PC-9 (cell line): ENCODE results near the gene CNIH3. TPM values are rescaled to one million over a fixed set of nuclear protein-coding genes. Genes with fewer than 3 reads are reported as not detected.

Experiments used
- BruUV-seq: library from RNA; stranded (reverse); fragments of 400-500 nt; replicated peaks from 2 replicates; lab custom pipeline; 2021; lab: Mats Ljungman, UMichigan
- CTCF ChIA-PET: fragments of 300-600 bp; sonication (Branson Sonifier 250); formaldehyde crosslinking; loops from one replicate; lab custom pipeline; 2022; ENCODE audit warnings: antibody characterized with exemption; lab: Charles Lee
- POLR2A ChIA-PET: fragments of 300-600 bp; sonication (Branson Sonifier 250); formaldehyde crosslinking; loops from one replicate; lab custom pipeline; 2022; ENCODE audit warnings: antibody characterized with exemption; ENCODE audit not compliant: unreplicated experiment; lab: Charles Lee
- DNase-seq, 2 experiments: peaks; one replicate each; pipeline versions ENCODE4 v3.0.0 to v3.0.0-alpha.2; 2015 to 2022; ENCODE audit warnings: mixed read lengths in 1 of 2
- H2AFZ ChIP-seq: fragments of 200-600 bp; sonication (generic); 2 replicates; pipeline ENCODE4 v1.8.1; 2017; ENCODE audit warnings: antibody characterized with exemption
- H3F3A ChIP-seq: fragments of 200-600 bp; sonication (generic); 2 replicates; pipeline ENCODE4 v1.8.1; 2017; ENCODE audit warnings: antibody characterized with exemption, mild to moderate bottlenecking, low read depth; ENCODE audit not compliant: insufficient read depth
- H3K27ac ChIP-seq: fragments of 200-600 bp; sonication (generic); 2 replicates; pipeline ENCODE4 v1.6.1; 2016; ENCODE audit warnings: mixed run types
- H3K27me3 ChIP-seq: fragments of 200-600 bp; sonication (generic); 2 replicates; pipeline ENCODE4 v1.6.1; 2016; ENCODE audit warnings: low read depth, mixed run types; ENCODE audit not compliant: insufficient read depth
- H3K36me3 ChIP-seq: fragments of 200-600 bp; sonication (generic); 2 replicates; pipeline ENCODE4 v1.6.1; 2016; ENCODE audit warnings: low read depth, mixed run types
- H3K4me1 ChIP-seq: fragments of 200-600 bp; sonication (generic); replicated peaks from 2 replicates; pipeline ENCODE4 v1.6.1; 2016; ENCODE audit warnings: mixed run types; ENCODE audit not compliant: insufficient read depth
- H3K4me2 ChIP-seq: fragments of 200-600 bp; sonication (generic); 2 replicates; pipeline ENCODE4 v1.6.1; 2017; ENCODE audit warnings: mixed run types
- H3K4me3 ChIP-seq: fragments of 200-600 bp; sonication (generic); 2 replicates; pipeline ENCODE4 v1.6.1; 2016; ENCODE audit warnings: mixed run types
- H3K79me2 ChIP-seq: fragments of 200-600 bp; sonication (generic); 2 replicates; pipeline ENCODE4 v1.6.1; 2017; ENCODE audit warnings: low read depth, mixed run types
- H3K9me2 ChIP-seq: fragments of 200-600 bp; sonication (generic); 2 replicates; pipeline ENCODE4 v1.8.1; 2017; ENCODE audit warnings: mild to moderate bottlenecking; ENCODE audit not compliant: insufficient read depth
- H3K9me3 ChIP-seq: fragments of 200-600 bp; sonication (generic); 2 replicates; pipeline ENCODE4 v1.8.1; 2016; ENCODE audit warnings: low read depth; ENCODE audit not compliant: insufficient read depth
- H4K20me1 ChIP-seq: fragments of 200-600 bp; sonication (generic); 2 replicates; pipeline ENCODE4 v1.8.1; 2017; ENCODE audit not compliant: insufficient read depth
- EZH2 ChIP-seq: fragments of 200-600 bp; sonication (generic); IDR thresholded peaks from 2 replicates; pipeline ENCODE4 v1.8.0; 2017; ENCODE audit warnings: antibody characterized with exemption, low read depth
- intact Hi-C: fragments of 100-400 bp; cut with micrococcal nuclease; formaldehyde crosslinking; loops from one replicate; pipeline ENCODE4 v1.10.0; 2022; ENCODE audit not compliant: unreplicated experiment
- total RNA-seq: library from RNA; stranded (reverse); gene quantifications from 2 replicates; pipeline ENCODE4 v1.2.3, GENCODE V29; 2021
- TF ChIP-seq, protein P1 (sequence below): fragments of 200-600 bp; sonication (generic); conservative IDR thresholded peaks from 2 replicates; pipeline ENCODE4 v1.6.1; 2017; ENCODE audit warnings: mixed run types, antibody characterized with exemption, mild to moderate bottlenecking, moderate library complexity

CNIH3 gene
- total RNA-seq, 1 experiment from 2014 or later: 8.4 TPM

DNA sequence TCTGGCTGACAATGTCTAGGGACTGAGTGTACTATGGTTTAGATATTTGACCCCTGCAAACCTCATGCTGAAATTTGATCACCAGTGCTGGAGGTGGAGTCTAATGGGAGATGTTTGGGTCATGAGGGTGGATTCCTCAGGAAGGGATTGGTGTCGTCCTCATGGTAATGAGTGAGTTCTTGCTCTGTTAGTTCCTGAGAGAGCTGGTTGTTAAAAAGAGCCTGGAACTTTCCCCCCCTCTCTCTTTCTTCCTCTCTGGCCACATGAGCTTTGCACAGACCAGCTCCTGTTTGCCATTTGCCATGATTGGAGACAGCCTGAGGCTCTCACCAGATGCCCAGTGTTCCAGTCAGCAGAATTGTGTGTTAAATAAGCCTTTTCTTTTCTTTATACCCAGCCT is 36.6 kb upstream of the CNIH3 start:
- intact Hi-C loops: no loop called here
- no TSS peak for BruUV-seq
- Histone ChIP-seq H3K4me1 (peaks cover 11% of the 10 kb centered on the region; the same call in 1 of the 2 replicates), H3K4me2 (no peak overlapping the region), H3K27me3 (no peaks in the 10 kb centered on the region), H3K4me3 (no peak overlapping the region), H3K9me3 (peaks cover 11% of the 10 kb centered on the region; the same call in 1 of the 2 replicates), H3K9me2 (no peaks in the 10 kb centered on the region), H3K36me3 (peaks cover 20% of the 10 kb centered on the region; the same call in 1 of the 2 replicates), H3K27ac (no peak overlapping the region), H4K20me1 (no peaks in the 10 kb centered on the region), H3K79me2 (no peaks in the 10 kb centered on the region), H3F3A (no peaks in the 10 kb centered on the region), H2AFZ (no peak overlapping the region)
- no peak for TF ChIP-seq EZH2
- TF ChIP-seq, protein P1, sequence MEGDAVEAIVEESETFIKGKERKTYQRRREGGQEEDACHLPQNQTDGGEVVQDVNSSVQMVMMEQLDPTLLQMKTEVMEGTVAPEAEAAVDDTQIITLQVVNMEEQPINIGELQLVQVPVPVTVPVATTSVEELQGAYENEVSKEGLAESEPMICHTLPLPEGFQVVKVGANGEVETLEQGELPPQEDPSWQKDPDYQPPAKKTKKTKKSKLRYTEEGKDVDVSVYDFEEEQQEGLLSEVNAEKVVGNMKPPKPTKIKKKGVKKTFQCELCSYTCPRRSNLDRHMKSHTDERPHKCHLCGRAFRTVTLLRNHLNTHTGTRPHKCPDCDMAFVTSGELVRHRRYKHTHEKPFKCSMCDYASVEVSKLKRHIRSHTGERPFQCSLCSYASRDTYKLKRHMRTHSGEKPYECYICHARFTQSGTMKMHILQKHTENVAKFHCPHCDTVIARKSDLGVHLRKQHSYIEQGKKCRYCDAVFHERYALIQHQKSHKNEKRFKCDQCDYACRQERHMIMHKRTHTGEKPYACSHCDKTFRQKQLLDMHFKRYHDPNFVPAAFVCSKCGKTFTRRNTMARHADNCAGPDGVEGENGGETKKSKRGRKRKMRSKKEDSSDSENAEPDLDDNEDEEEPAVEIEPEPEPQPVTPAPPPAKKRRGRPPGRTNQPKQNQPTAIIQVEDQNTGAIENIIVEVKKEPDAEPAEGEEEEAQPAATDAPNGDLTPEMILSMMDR: no peak
- POLR2A ChIA-PET: no interaction called here
- DNase-seq: peak in 1 of 2 experiments; percentile 27
- CTCF ChIA-PET: no interaction called here

GRCh38 chr1:224580006-224580405 is 36.1 kb upstream of the CNIH3 start:
- H3K4me1 ChIP-seq: peaks cover 11% of the 10 kb centered on the region; the same call in 1 of the 2 replicates
- H3K27me3 ChIP-seq: no peaks in the 10 kb centered on the region
- H3K9me3 ChIP-seq: peaks cover 11% of the 10 kb centered on the region; the same call in 1 of the 2 replicates
- ChIA-PET POLR2A (no interaction called here), CTCF (no interaction called here)
- H4K20me1 ChIP-seq: no peaks in the 10 kb centered on the region
- H3K79me2 ChIP-seq: no peaks in the 10 kb centered on the region
- no peak for DNase-seq
- H3K4me2 ChIP-seq: no peak overlapping the region
- H3K9me2 ChIP-seq: no peaks in the 10 kb centered on the region
- H3K4me3 ChIP-seq: no peak overlapping the region
- TF ChIP-seq EZH2: no peak
- TF ChIP-seq, protein P1: no peak
- H3F3A ChIP-seq: no peaks in the 10 kb centered on the region
- BruUV-seq: no TSS peak
- intact Hi-C loops: no loop called here
- H3K27ac ChIP-seq: no peak overlapping the region
- H3K36me3 ChIP-seq: peaks cover 20% of the 10 kb centered on the region; the same call in 1 of the 2 replicates
- H2AFZ ChIP-seq: no peak overlapping the region

- Histone ChIP-seq H3K4me3 (no peak overlapping the region), H4K20me1 (no peaks in the 10 kb centered on the region), H3K4me1 (peaks cover 11% of the 10 kb centered on the region; the same call in 1 of the 2 replicates), H3K9me2 (no peaks in the 10 kb centered on the region), H3K36me3 (0 out of 2 replicates have a peak, but pooled peaks cover 8% of the 10 kb centered on the region), H3F3A (no peaks in the 10 kb centered on the region), H3K27me3 (no peaks in the 10 kb centered on the region), H3K4me2 (no peak overlapping the region), H3K79me2 (no peaks in the 10 kb centered on the region), H3K27ac (no peak overlapping the region), H2AFZ (no peak overlapping the region), H3K9me3 (peaks cover 6% of the 10 kb centered on the region; the same call in 1 of the 2 replicates)
- no peak for TF ChIP-seq EZH2
- TF ChIP-seq, protein P1: no peak
- intact Hi-C loops: no loop called here
- ChIA-PET POLR2A (no interaction called here), CTCF (no interaction called here)
- no TSS peak for BruUV-seq
- DNase-seq: no peak
These were observed 34.1 kb upstream of the CNIH3 start for GRCh38 chr1:224582041-224582440.
